PC-3 (cell line): ENCODE measurements around the gene CCPG1. TPM values are rescaled to one million over a fixed set of nuclear protein-coding genes. Genes with fewer than 3 reads are reported as not detected.

Experiments
- ATAC-seq: fragments of 200-7000 bp; cut with Tn5 transposase; 2 replicates; pipeline ENCODE4 v1.9.1; 2020; ENCODE audit warnings: mild to moderate bottlenecking, moderate library complexity
- BruUV-seq: library from RNA; stranded (reverse); fragments of 400-500 nt; replicated peaks from 2 replicates; lab custom pipeline; 2021; lab: Mats Ljungman, UMichigan
- CTCF ChIA-PET: fragments of 300-600 bp; sonication (Branson Sonifier 250); formaldehyde crosslinking; loops from one replicate; lab custom pipeline; 2022; ENCODE audit warnings: antibody characterized with exemption; lab: Charles Lee
- POLR2A ChIA-PET: fragments of 300-600 bp; sonication (Branson Sonifier 250); formaldehyde crosslinking; loops from one replicate; lab custom pipeline; 2022; ENCODE audit warnings: antibody characterized with exemption; ENCODE audit not compliant: unreplicated experiment; lab: Charles Lee
- DNase-seq: peaks from one replicate; pipeline ENCODE4 v3.0.0-alpha.2; 2015
- H2AFZ ChIP-seq: fragments of 300-600 bp; sonication (generic); 2 replicates; pipeline ENCODE4 v1.6.0; 2016; ENCODE audit warnings: antibody characterized with exemption, low read length
- H3F3A ChIP-seq: fragments of 300-600 bp; sonication (generic); one replicate; pipeline ENCODE4 v1.6.0; 2017; ENCODE audit warnings: antibody characterized with exemption, low read length, control low read depth, mild to moderate bottlenecking; ENCODE audit not compliant: unreplicated experiment
- H3K27ac ChIP-seq: fragments of 300-600 bp; sonication (generic); 2 replicates; pipeline ENCODE4 v1.5.1; 2016; ENCODE audit warnings: mild to moderate bottlenecking, low read length
- H3K27me3 ChIP-seq: fragments of 300-600 bp; sonication (generic); 2 replicates; pipeline ENCODE4 v1.6.1; 2016; ENCODE audit warnings: low read length, mixed read lengths
- H3K36me3 ChIP-seq: fragments of 300-600 bp; sonication (generic); 2 replicates; pipeline ENCODE4 v1.6.1; 2016; ENCODE audit warnings: low read depth, mixed run types, low read length, mixed read lengths
- H3K4me1 ChIP-seq: fragments of 300-600 bp; sonication (generic); 2 replicates; pipeline ENCODE4 v1.5.1; 2016; ENCODE audit warnings: low read length; ENCODE audit not compliant: insufficient read depth
- H3K4me2 ChIP-seq: fragments of 300-600 bp; sonication (generic); 2 replicates; pipeline ENCODE4 v1.6.0; 2016; ENCODE audit warnings: low read length
- H3K4me3 ChIP-seq: fragments of 300-600 bp; sonication (generic); 2 replicates; pipeline ENCODE4 v1.5.1; 2016; ENCODE audit warnings: mild to moderate bottlenecking, low read length, mixed read lengths
- H3K79me2 ChIP-seq: fragments of 300-600 bp; sonication (generic); 2 replicates; pipeline ENCODE4 v1.6.1; 2017; ENCODE audit warnings: low read length, mixed read lengths
- H3K9ac ChIP-seq: fragments of 300-600 bp; sonication (generic); 2 replicates; pipeline ENCODE4 v1.6.0; 2016; ENCODE audit warnings: mild to moderate bottlenecking, low read length
- H3K9me2 ChIP-seq: fragments of 300-600 bp; sonication (generic); replicated peaks from 2 replicates; pipeline ENCODE4 v1.6.1; 2016; ENCODE audit warnings: mixed run types, low read length, mixed read lengths
- H3K9me3 ChIP-seq: fragments of 300-600 bp; sonication (generic); 2 replicates; pipeline ENCODE4 v1.6.1; 2016; ENCODE audit warnings: low read length, mixed read lengths
- H4K20me1 ChIP-seq: fragments of 300-600 bp; sonication (generic); 2 replicates; pipeline ENCODE4 v1.6.1; 2016; ENCODE audit warnings: low read length, mixed read lengths
- CTCF ChIP-seq: fragments of 300-600 bp; sonication (generic); conservative IDR thresholded peaks from 2 replicates; pipeline ENCODE4 v1.5.1; 2017; ENCODE audit warnings: antibody characterized with exemption, low read depth, mild to moderate bottlenecking, low read length
- EZH2 ChIP-seq: fragments of 300-600 bp; sonication (generic); IDR thresholded peaks from one replicate; pipeline ENCODE4 v1.6.1; 2017; ENCODE audit warnings: antibody characterized with exemption, mild to moderate bottlenecking, low read length; ENCODE audit not compliant: unreplicated experiment
- EZH2phosphoT487 ChIP-seq: fragments of 300-600 bp; sonication (generic); IDR thresholded peaks from 2 replicates; pipeline ENCODE4 v1.6.1; 2018; ENCODE audit warnings: mild to moderate bottlenecking, antibody characterized with exemption, low read length, borderline replicate concordance
- intact Hi-C: fragments of 100-400 bp; cut with micrococcal nuclease; formaldehyde crosslinking; loops from 2 replicates; pipeline ENCODE4 v1.9.0; 2023
- total RNA-seq: library from RNA; depleted of rRNA; stranded (reverse); fragments of >200 nt; gene quantifications from 2 replicates; pipeline ENCODE4 v1.2.3, GENCODE V29; 2014

The CCPG1 gene
- total RNA-seq, 1 experiment from 2014 or later = 7.8 TPM

GRCh38 chr15:55383687-55384086 is 24.5 kb downstream of the CCPG1 start:
- no peak overlapping the region for H2AFZ ChIP-seq
- no peak overlapping the region for H3K4me2 ChIP-seq
- H3K9ac ChIP-seq = no peak overlapping the region
- peaks cover 3% of the 10 kb centered on the region for H3F3A ChIP-seq
- no peaks in the 10 kb centered on the region; the same call in 1 of the 2 replicates for H3K36me3 ChIP-seq
- H3K27ac ChIP-seq = no peak overlapping the region
- no peak overlapping the region for H3K4me3 ChIP-seq
- H3K9me3 ChIP-seq = no peaks in the 10 kb centered on the region
- ChIA-PET CTCF (no interaction called here), POLR2A (interaction anchor here (0.7 kb wide), 1 partner anchor 66 kb away, joined by 5 read pairs; no protein-coding TSS in a partner anchor)
- no peaks in the 10 kb centered on the region for H3K27me3 ChIP-seq
- no peaks in the 10 kb centered on the region for H3K9me2 ChIP-seq
- H4K20me1 ChIP-seq = no peaks in the 10 kb centered on the region
- H3K4me1 ChIP-seq = peaks cover 12% of the 10 kb centered on the region; the same call in 1 of the 2 replicates
- TF ChIP-seq EZH2 = no peak
- TF ChIP-seq EZH2phosphoT487 = no peak
- no peak for TF ChIP-seq CTCF
- no TSS peak for BruUV-seq
- H3K79me2 ChIP-seq = no peaks in the 10 kb centered on the region
- intact Hi-C loops = no loop called here
- no peak for ATAC-seq
- DNase-seq = no peak

- ChIA-PET POLR2A (no interaction called here), CTCF (no interaction called here)
- ATAC-seq (no peak), DNase-seq (no peak)
- no peak overlapping the region for H2AFZ ChIP-seq
- no TSS peak for BruUV-seq
- no peak overlapping the region for H3K4me2 ChIP-seq
- no peaks in the 10 kb centered on the region for H3K79me2 ChIP-seq
- no peaks in the 10 kb centered on the region for H3K4me1 ChIP-seq
- H3K4me3 ChIP-seq = no peak overlapping the region
- intact Hi-C loops = no loop called here
- no peaks in the 10 kb centered on the region for H3K9me3 ChIP-seq
- H4K20me1 ChIP-seq = no peaks in the 10 kb centered on the region
- H3K36me3 ChIP-seq = no peaks in the 10 kb centered on the region; the same call in 1 of the 2 replicates
- no peaks in the 10 kb centered on the region for H3F3A ChIP-seq
- no peak overlapping the region for H3K27ac ChIP-seq
- no peaks in the 10 kb centered on the region for H3K27me3 ChIP-seq
- H3K9ac ChIP-seq = no peak overlapping the region
- TF ChIP-seq EZH2phosphoT487 = no peak
- no peak for TF ChIP-seq CTCF
- TF ChIP-seq EZH2 = no peak
- no peaks in the 10 kb centered on the region for H3K9me2 ChIP-seq
These were observed 26.6 kb downstream of the CCPG1 start for GRCh38 chr15:55381595-55381994.

DNA sequence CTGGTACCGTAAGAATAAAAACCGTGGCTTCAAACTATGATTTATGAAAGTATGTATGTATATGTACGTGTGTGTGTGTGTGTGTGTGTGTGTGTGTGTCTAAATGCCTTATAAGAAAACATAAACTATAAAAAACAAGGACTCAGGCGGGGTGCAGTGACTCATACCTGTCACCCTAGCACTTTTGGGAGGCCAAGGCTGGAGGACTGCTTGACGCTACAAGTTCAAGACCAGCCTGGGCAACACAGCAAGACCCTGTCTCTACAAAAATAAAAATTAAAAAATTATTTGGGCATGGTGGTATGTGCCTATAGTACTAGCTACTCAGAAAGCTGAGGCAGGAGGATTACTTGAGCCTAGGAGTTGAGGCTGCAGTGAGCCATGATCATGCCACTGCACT is 29.1 kb downstream of the CCPG1 start:
- no peak for DNase-seq
- TF ChIP-seq EZH2 (no peak), EZH2phosphoT487 (no peak), CTCF (no peak)
- H3K79me2 ChIP-seq = no peaks in the 10 kb centered on the region
- ChIA-PET CTCF (no interaction called here), POLR2A (no interaction called here)
- H3K4me2 ChIP-seq = no peak overlapping the region
- no peaks in the 10 kb centered on the region for H4K20me1 ChIP-seq
- no peak overlapping the region for H3K27ac ChIP-seq
- H3K9me2 ChIP-seq = no peaks in the 10 kb centered on the region
- H3F3A ChIP-seq = no peaks in the 10 kb centered on the region
- H3K36me3 ChIP-seq = no peaks in the 10 kb centered on the region; the same call in 1 of the 2 replicates
- no peak overlapping the region for H3K4me3 ChIP-seq
- H3K9ac ChIP-seq = no peak overlapping the region
- H3K4me1 ChIP-seq = no peaks in the 10 kb centered on the region
- no peaks in the 10 kb centered on the region for H3K27me3 ChIP-seq
- no peak for ATAC-seq
- no peaks in the 10 kb centered on the region for H3K9me3 ChIP-seq
- H2AFZ ChIP-seq = no peak overlapping the region
- BruUV-seq = no TSS peak
- intact Hi-C loops = no loop called here
